G401.6 (cell line): ENCODE results near the gene CDCA3.

Source experiments
- FAIRE-seq: peaks from 2 replicates; lab custom pipeline; 2012; peaks lifted over from hg19 to GRCh38; lab: Jason Lieb, UNC

CDCA3 gene

GRCh38 chr12:6852651-6853354 is 1.7 kb upstream of the CDCA3 start:
- FAIRE-seq = no peak

- peak; percentile 96 for FAIRE-seq
Measured at GRCh38 chr12:6851921-6852650, 1.0 kb upstream of the CDCA3 start, which contains the start of gene USP5. USP5 (plus strand) TSS chr12:6852150; CDS start chr12:6852180, 30 bp downstream.

- FAIRE-seq = no peak
Measured at GRCh38 chr12:6850796-6851152, 312 bp downstream of the CDCA3 start.

GRCh38 chr12:6849976-6850560 is 1.0 kb downstream of the CDCA3 start:
- FAIRE-seq = no peak

GRCh38 chr12:6849427-6849826 is 1.7 kb downstream of the CDCA3 start:
- no peak for FAIRE-seq

- FAIRE-seq = no peak
Measured at GRCh38 chr12:6847676-6848075, 3.4 kb downstream of the CDCA3 start.

- no peak for FAIRE-seq
Measured at GRCh38 chr12:6846316-6846869, 4.7 kb downstream of the CDCA3 start.

- FAIRE-seq = no peak
Measured at GRCh38 chr12:6845395-6845794, 5.7 kb downstream of the CDCA3 start.

GRCh38 chr12:6843118-6843902 is 7.8 kb downstream of the CDCA3 start:
- FAIRE-seq = no peak

- FAIRE-seq = no peak
Measured at GRCh38 chr12:6842075-6842474, 9.0 kb downstream of the CDCA3 start.

GRCh38 chr12:6840761-6841515 is 10.1 kb downstream of the CDCA3 start, which contains the start of gene GNB3:
GNB3 (plus strand) TSS chr12:6840925; CDS start chr12:6841288, 363 bp downstream.
- FAIRE-seq = no peak

GRCh38 chr12:6840330-6840729 is 10.8 kb downstream of the CDCA3 start:
- FAIRE-seq = no peak

GRCh38 chr12:6839482-6840201 is 11.4 kb downstream of the CDCA3 start:
- FAIRE-seq = no peak

- no peak for FAIRE-seq
Measured at GRCh38 chr12:6838854-6839253, 12.2 kb downstream of the CDCA3 start.

- FAIRE-seq = no peak
Measured at GRCh38 chr12:6837370-6838060, 13.6 kb downstream of the CDCA3 start.

GRCh38 chr12:6836851-6837250 is 14.2 kb downstream of the CDCA3 start:
- no peak for FAIRE-seq

GRCh38 chr12:6834873-6835272 is 16.2 kb downstream of the CDCA3 start:
- FAIRE-seq = no peak

- FAIRE-seq = no peak
Measured at GRCh38 chr12:6834254-6834653, 16.8 kb downstream of the CDCA3 start.

- FAIRE-seq = no peak
Measured at GRCh38 chr12:6833189-6833890, 17.7 kb downstream of the CDCA3 start.

- no peak for FAIRE-seq
Measured at GRCh38 chr12:6832125-6832524, 19.0 kb downstream of the CDCA3 start.
